ENCODE results near the gene KRCC1.

Gene KRCC1

GRCh38 chr2:88055371-88056128 lies at the start of gene KRCC1:
Gene KRCC1 (minus strand): TSS chr2:88055783. CDS start chr2:88028563, 27,220 bp downstream.
- DNase-seq = peak; percentile 89

- no peak for DNase-seq
Observed at GRCh38 chr2:88100489-88100858, 44.9 kb upstream of the KRCC1 start.

- DNase-seq = no peak
Observed at GRCh38 chr2:88099798-88100488, 44.4 kb upstream of the KRCC1 start.

- DNase-seq = no peak
Observed at GRCh38 chr2:88098558-88098900, 42.9 kb upstream of the KRCC1 start.

GRCh38 chr2:88097891-88098557 lies 42.4 kb upstream of the KRCC1 start:
- DNase-seq = no peak

GRCh38 chr2:88097192-88097591 lies 41.6 kb upstream of the KRCC1 start:
- DNase-seq = no peak

GRCh38 chr2:88096708-88097107 lies 41.1 kb upstream of the KRCC1 start:
- no peak for DNase-seq

- DNase-seq = no peak
Observed at GRCh38 chr2:88095022-88095421, 39.4 kb upstream of the KRCC1 start.

- no peak for DNase-seq
Observed at GRCh38 chr2:88092773-88093172, 37.2 kb upstream of the KRCC1 start.

- no peak for DNase-seq
Observed at GRCh38 chr2:88091943-88092342, 36.4 kb upstream of the KRCC1 start.

GRCh38 chr2:88090446-88091283 lies 35.1 kb upstream of the KRCC1 start:
- DNase-seq = no peak

GRCh38 chr2:88088999-88089398 lies 33.4 kb upstream of the KRCC1 start:
- DNase-seq = no peak

- DNase-seq = no peak
Observed at GRCh38 chr2:88087763-88088162, 32.2 kb upstream of the KRCC1 start.

- DNase-seq = no peak
Observed at GRCh38 chr2:88087073-88087472, 31.5 kb upstream of the KRCC1 start.

- DNase-seq = no peak
Observed at GRCh38 chr2:88086401-88086800, 30.8 kb upstream of the KRCC1 start.

GRCh38 chr2:88085602-88086001 lies 30.0 kb upstream of the KRCC1 start:
- DNase-seq = no peak

GRCh38 chr2:88085099-88085498 lies 29.5 kb upstream of the KRCC1 start:
- no peak for DNase-seq

GRCh38 chr2:88082781-88083180 lies 27.2 kb upstream of the KRCC1 start:
- no peak for DNase-seq

- no peak for DNase-seq
Observed at GRCh38 chr2:88081924-88082608, 26.5 kb upstream of the KRCC1 start.

- DNase-seq = no peak
Observed at GRCh38 chr2:88080545-88080944, 25.0 kb upstream of the KRCC1 start.

- no peak for DNase-seq
Observed at GRCh38 chr2:88078643-88079172, 23.1 kb upstream of the KRCC1 start.

- no peak for DNase-seq
Observed at GRCh38 chr2:88077080-88077479, 21.5 kb upstream of the KRCC1 start.

All from GF-D8 (cell line).